Lower lobe of right lung (tissue), 2 donors: ENCODE results near the gene SPAG5. TPM values are rescaled to one million over a fixed set of nuclear protein-coding genes. Genes with fewer than 3 reads are reported as not detected.

Experiments used
- ATAC-seq, 2 donors: fragments of 200-7000 bp; cut with Tn5 transposase; one replicate each; pipeline ENCODE4 v1.9.1; 2020 to 2022; ENCODE audit warnings: mild to moderate bottlenecking in 2 of 2, moderate library complexity in 2 of 2
- DNase-seq: peaks from one replicate; pipeline ENCODE4 v3.0.0-alpha.2; 2020
- H3K27ac ChIP-seq: fragments of 200-600 bp; one replicate; pipeline ENCODE4 v1.8.0; 2022
- H3K27me3 ChIP-seq: fragments of 200-600 bp; one replicate; pipeline ENCODE4 v1.8.0; 2022; ENCODE audit warnings: low read depth
- H3K36me3 ChIP-seq: fragments of 200-600 bp; one replicate; pipeline ENCODE4 v1.8.0; 2022; ENCODE audit warnings: mild to moderate bottlenecking
- H3K4me1 ChIP-seq: fragments of 200-600 bp; one replicate; pipeline ENCODE4 v1.8.0; 2022
- H3K4me3 ChIP-seq: fragments of 200-600 bp; one replicate; pipeline ENCODE4 v1.8.0; 2022; ENCODE audit warnings: mild to moderate bottlenecking
- H3K9me3 ChIP-seq: fragments of 200-600 bp; one replicate; pipeline ENCODE4 v1.8.0; 2022
- intact Hi-C: fragments of 100-400 bp; cut with DNase I; formaldehyde crosslinking; loops from one replicate; pipeline ENCODE4 v1.11.0; 2022
- total RNA-seq: library from RNA; stranded (reverse); fragmentation: NEBNext Ultra II Directional; extraction: Animal tissue kit (Norgen Biotek cat#: 25700); gene quantifications from one replicate; pipeline ENCODE4 v1.2.1, GENCODE V29; 2021
- TF ChIP-seq, protein P1 (sequence below): fragments of 200-600 bp; IDR thresholded peaks from one replicate; pipeline ENCODE4 v1.8.0; 2022; ENCODE audit warnings: antibody characterized with exemption, mild to moderate bottlenecking
- donor health status: DM: no; HTN: yes; CAD: no; lungs with severe emphysema.

The SPAG5 gene
- total RNA-seq, 1 donor from 2014 or later = 4.9 TPM

DNA sequence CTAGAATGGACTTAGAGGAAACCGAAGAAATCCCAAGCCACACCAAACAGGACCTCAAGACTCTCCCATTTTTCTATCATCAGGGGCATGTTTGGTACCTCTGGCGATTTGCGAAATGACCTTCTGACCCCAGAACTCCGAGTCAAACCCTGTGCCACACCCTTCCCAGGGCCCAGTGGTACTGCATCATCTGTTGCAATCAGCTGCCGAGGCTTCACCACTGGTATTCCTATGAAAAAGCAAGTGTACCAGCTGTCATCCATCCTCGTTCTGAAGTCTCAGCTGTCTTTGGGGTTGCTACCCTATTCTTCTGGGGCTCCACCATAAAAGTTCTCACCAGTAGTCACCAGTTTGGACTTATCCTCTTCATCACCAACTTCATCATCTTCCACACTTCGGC lies 17.5 kb upstream of the SPAG5 start:
- ATAC-seq (no peak), DNase-seq (no peak)
- Histone ChIP-seq H3K36me3 (peaks cover 87% of the 10 kb centered on the region), H3K4me1 (no peaks in the 10 kb centered on the region), H3K4me3 (no peak overlapping the region), H3K27ac (no peak overlapping the region), H3K9me3 (no peaks in the 10 kb centered on the region), H3K27me3 (no peaks in the 10 kb centered on the region)
- TF ChIP-seq, protein P1, sequence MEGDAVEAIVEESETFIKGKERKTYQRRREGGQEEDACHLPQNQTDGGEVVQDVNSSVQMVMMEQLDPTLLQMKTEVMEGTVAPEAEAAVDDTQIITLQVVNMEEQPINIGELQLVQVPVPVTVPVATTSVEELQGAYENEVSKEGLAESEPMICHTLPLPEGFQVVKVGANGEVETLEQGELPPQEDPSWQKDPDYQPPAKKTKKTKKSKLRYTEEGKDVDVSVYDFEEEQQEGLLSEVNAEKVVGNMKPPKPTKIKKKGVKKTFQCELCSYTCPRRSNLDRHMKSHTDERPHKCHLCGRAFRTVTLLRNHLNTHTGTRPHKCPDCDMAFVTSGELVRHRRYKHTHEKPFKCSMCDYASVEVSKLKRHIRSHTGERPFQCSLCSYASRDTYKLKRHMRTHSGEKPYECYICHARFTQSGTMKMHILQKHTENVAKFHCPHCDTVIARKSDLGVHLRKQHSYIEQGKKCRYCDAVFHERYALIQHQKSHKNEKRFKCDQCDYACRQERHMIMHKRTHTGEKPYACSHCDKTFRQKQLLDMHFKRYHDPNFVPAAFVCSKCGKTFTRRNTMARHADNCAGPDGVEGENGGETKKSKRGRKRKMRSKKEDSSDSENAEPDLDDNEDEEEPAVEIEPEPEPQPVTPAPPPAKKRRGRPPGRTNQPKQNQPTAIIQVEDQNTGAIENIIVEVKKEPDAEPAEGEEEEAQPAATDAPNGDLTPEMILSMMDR = no peak
- intact Hi-C loops = loop anchor here (10.0 kb wide), 1 partner anchor 121 kb away; no protein-coding TSS in a partner anchor

DNA sequence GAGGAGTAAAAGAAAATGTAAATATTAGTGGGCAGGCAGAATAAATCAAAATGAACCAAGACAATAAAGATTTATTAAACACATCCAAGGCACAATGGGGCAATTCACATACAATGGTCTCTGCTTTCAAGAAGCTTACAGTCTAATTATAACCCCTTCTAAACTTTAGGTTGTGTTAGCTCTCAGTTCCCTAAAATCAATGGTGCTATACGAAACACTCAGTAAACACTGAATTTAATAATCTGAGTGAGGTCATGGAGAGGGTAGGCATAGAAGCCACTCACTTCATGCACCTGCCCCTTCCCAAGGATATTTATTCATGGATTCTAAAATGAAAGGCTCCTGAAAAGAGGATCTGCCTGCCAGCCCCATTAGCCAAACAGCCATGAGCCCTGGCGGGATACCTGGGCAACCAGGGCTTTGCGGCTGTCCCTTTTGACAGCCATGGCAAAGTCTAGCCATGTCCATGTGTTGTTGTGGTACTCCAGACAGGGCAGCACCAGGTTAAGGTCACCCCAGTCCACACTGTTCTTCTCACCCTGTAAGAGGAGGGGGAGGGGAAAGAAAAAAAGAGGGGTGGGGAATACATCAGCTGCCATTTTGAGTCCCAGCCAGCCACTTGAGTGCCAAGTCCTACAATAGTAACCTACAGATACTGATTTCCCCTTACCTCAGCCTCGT lies 16.6 kb upstream of the SPAG5 start:
- Histone ChIP-seq H3K9me3 (no peaks in the 10 kb centered on the region), H3K4me3 (no peak overlapping the region), H3K27ac (no peak overlapping the region), H3K4me1 (no peaks in the 10 kb centered on the region), H3K27me3 (no peaks in the 10 kb centered on the region), H3K36me3 (peaks cover 85% of the 10 kb centered on the region)
- TF ChIP-seq, protein P1 = no peak
- no peak for DNase-seq
- ATAC-seq = no peak
- intact Hi-C loops = loop anchor here (10.0 kb wide), 1 partner anchor 121 kb away; no protein-coding TSS in a partner anchor

DNA sequence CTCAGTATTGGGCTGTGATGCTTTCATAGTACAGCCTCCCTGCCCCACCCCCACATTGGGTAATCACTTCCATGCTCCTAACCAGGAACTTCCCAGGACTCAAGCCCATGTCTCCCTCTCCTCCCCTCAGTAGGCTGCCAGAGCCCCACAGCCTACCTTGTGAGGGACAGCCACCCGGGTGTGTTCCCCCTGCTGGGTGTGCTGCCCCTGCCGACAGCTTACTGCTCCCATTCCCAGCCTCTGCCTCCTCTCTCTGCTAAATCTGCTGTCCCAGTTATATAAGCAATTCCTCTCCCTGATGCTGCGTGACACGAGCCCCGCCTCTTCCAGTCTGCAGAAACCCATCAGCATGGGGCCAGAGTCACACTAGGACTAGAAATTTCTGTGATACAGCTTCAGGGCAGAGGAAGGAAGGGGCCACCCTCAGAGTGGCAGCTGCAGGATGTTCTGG lies 15.1 kb upstream of the SPAG5 start, which contains the start of gene RSKR:
Gene RSKR, minus strand, starts transcription at position 255 of the 451 bp plus-strand sequence. Its CDS starts 24 bp downstream, at position 231.
- DNase-seq (no peak), ATAC-seq (peak in 1 of 2 donors; percentile 12)
- H3K27ac ChIP-seq = no peak within 1 kb of the TSS

DNA sequence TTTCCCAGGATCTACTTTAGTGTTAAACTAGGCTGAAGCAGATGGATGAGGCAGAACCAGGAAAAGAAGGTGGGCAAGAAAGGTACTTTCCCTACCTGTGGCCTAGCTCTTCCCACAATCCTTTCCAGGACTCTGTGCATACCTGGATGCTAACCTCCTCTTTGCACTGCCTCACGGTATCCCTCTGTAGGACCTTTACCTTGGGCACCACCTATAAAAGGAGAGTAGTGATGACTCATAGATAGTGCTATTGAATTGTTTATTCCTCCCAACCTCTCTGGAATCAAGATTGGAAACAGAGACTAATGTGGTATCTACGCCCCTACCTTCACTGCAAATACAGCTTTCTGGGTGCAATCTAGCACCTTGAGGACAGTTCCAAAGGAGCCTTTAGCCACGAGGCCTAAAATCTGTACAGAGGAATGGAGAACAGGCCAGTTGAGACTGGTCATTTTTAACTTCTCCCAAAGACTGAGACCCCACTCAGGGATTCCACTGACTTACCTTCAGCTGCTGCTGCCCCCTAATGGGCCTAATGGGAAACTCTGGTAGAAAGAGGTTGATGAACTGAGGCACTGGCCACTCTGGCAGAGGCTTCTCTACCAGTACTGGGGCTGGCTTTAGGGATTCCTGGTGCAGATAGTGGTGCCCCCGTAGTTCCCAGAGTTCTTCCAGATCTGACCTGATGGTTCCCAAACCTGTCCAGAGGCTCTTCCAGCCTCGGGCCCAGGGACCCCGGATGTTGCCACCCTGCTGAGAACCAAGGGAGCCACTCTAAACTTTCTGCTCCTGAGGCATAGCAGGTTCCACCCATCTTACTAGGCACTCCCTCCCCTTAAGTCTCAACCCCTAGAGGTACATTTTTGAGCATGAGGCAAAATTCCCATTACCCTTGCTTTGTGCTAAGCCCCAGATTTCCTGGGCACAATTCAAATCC lies 14.4 kb upstream of the SPAG5 start:
- no peak overlapping the region for H3K4me3 ChIP-seq
- peak; percentile 55 to 66 for ATAC-seq
- TF ChIP-seq, protein P1 = peak; percentile 60
- H3K4me1 ChIP-seq = no peaks in the 10 kb centered on the region
- no peak overlapping the region for H3K27ac ChIP-seq
- intact Hi-C loops = loop anchor here (10.0 kb wide), 1 partner anchor 118 kb away; no protein-coding TSS in a partner anchor
- H3K36me3 ChIP-seq = peaks cover 66% of the 10 kb centered on the region
- DNase-seq = no peak
- H3K9me3 ChIP-seq = no peaks in the 10 kb centered on the region
- no peaks in the 10 kb centered on the region for H3K27me3 ChIP-seq

More for the DNA sequence above, 15.1 kb upstream of the SPAG5 start, which contains the start of gene RSKR:
- Histone ChIP-seq H3K9me3 (no peaks in the 10 kb centered on the region), H3K27me3 (no peaks in the 10 kb centered on the region), H3K36me3 (peaks cover 73% of the 10 kb centered on the region), H3K4me1 (no peaks in the 10 kb centered on the region), H3K4me3 (no peak within 1 kb of the TSS)
- TF ChIP-seq, protein P1 = no peak
- intact Hi-C loops = loop anchor here (10.0 kb wide), 1 partner anchor 119 kb away; no protein-coding TSS in a partner anchor

DNA sequence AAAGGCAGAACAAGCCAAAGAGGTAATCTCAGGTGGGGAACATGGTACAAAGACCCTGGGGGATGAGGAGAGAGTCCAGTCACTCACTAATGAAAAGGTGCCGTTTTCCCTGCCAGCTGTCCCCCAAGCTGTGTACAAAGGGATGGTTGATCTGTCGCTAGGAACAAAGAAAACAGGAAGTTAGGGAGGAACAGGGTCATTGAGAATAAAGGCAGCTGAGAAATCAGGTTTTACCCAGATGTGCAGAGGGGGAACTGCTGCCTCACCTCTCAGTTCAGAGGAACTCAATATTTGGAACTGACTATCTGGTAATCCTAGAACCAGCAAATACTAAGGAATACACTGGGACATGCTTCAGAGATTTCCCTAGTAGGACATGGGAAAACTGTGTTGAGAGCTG lies 13.7 kb upstream of the SPAG5 start:
- Histone ChIP-seq H3K4me1 (no peaks in the 10 kb centered on the region), H3K4me3 (no peak overlapping the region), H3K27me3 (no peaks in the 10 kb centered on the region), H3K9me3 (no peaks in the 10 kb centered on the region), H3K27ac (no peak overlapping the region), H3K36me3 (peaks cover 59% of the 10 kb centered on the region)
- TF ChIP-seq, protein P1 = no peak
- ATAC-seq = no peak
- DNase-seq = no peak
- intact Hi-C loops = loop anchor here (10.0 kb wide), 1 partner anchor 118 kb away; no protein-coding TSS in a partner anchor
